K562 (cell line): ENCODE data around the gene TIMP3. TPM values are rescaled to one million over a fixed set of nuclear protein-coding genes. Genes with fewer than 3 reads are reported as not detected.

Experiments used
- ATAC-seq: fragments of 200-7000 bp; cut with Tn5 transposase; 3 replicates; pipeline ENCODE4 v1.9.1; 2020; ENCODE audit warnings: moderate library complexity
- BruUV-seq: library from RNA; stranded (reverse); fragments of 400-500 nt; replicated peaks from 2 replicates; lab custom pipeline; 2021; lab: Mats Ljungman, UMichigan
- CTCF ChIA-PET: fragments of 300-600 bp; formaldehyde crosslinking; extraction: SDS; loops from one replicate; lab custom pipeline; 2021; ENCODE audit warnings: low intra/inter-chr PET ratio; lab: Yijun Ruan, JAX
- POLR2A ChIA-PET: fragments of 300-600, 350-650 bp; sonication (Branson Sonifier 250); formaldehyde crosslinking; extraction: SDS; loops from one replicate; lab custom pipeline; 2021; ENCODE audit warnings: antibody characterized with exemption, inconsistent platforms; lab: Yijun Ruan, JAX
- DNase-seq, 4 experiments: peaks; one replicate each; pipeline versions ENCODE4 v3.0.0 to v3.0.0-alpha.2; 2011 to 2018; ENCODE audit warnings: low spot score in 3 of 4, mixed read lengths in 3 of 4; ENCODE audit errors: extremely low read depth in 1 of 4
- FAIRE-seq: peaks from 2 replicates; lab custom pipeline; 2011; peaks lifted over from hg19 to GRCh38; lab: Jason Lieb, UNC
- H2AFZ ChIP-seq: 2 replicates; pipeline ENCODE4 v1.6.0; 2011; ENCODE audit warnings: low read depth, low read length, control low read depth, inconsistent platforms
- H3K27ac ChIP-seq: fragments of 200-600 bp; 3 replicates; pipeline ENCODE4 v1.8.0; 2011; ENCODE audit warnings: low read depth, mild to moderate bottlenecking, control low read depth, inconsistent platforms, low read length, moderate library complexity, mixed read lengths; ENCODE audit errors: extremely low read depth
- H3K27me3 ChIP-seq, 2 experiments: fragments of 300-600 bp in 1 of 2; 2 replicates in 1 of 2; 3 replicates in 1 of 2; pipeline versions ENCODE4 v1.6.0 to v1.8.0; 2011; ENCODE audit warnings: inconsistent platforms in 2 of 2, low read length in 2 of 2, mild to moderate bottlenecking in 1 of 2, mixed read lengths in 1 of 2, moderate library complexity in 1 of 2; ENCODE audit not compliant: control insufficient read depth in 2 of 2, insufficient read depth in 2 of 2
- H3K36me3 ChIP-seq: fragments of 300-600 bp; 3 replicates; pipeline ENCODE4 v1.8.0; 2011; ENCODE audit warnings: mild to moderate bottlenecking, low read length, inconsistent platforms; ENCODE audit not compliant: control insufficient read depth, insufficient read depth
- H3K4me1 ChIP-seq, 2 experiments: fragments of 200-600 bp in 1 of 2; replicated peaks in 1 of 2; 2 replicates in 1 of 2; 3 replicates in 1 of 2; pipeline versions ENCODE4 v1.5.1 to v1.8.0; 2011; ENCODE audit warnings: inconsistent platforms in 2 of 2, low read length in 2 of 2, mild to moderate bottlenecking in 1 of 2, mixed read lengths in 1 of 2, moderate library complexity in 1 of 2; ENCODE audit not compliant: control insufficient read depth in 2 of 2, insufficient read depth in 2 of 2
- H3K4me2 ChIP-seq: 2 replicates; pipeline ENCODE4 v1.6.1; 2011; ENCODE audit warnings: low read length, control low read depth, inconsistent platforms, mixed read lengths; ENCODE audit not compliant: insufficient read depth
- H3K4me3 ChIP-seq: fragments of 200-600 bp; sonication (generic), shearing (Covaris generic); 2 replicates; pipeline ENCODE4 v1.5.1; 2016; ENCODE audit warnings: control low read depth, inconsistent platforms
- H3K79me2 ChIP-seq: fragments of 200-600 bp; 3 replicates; pipeline ENCODE4 v1.8.0; 2011; ENCODE audit warnings: low read length, inconsistent platforms; ENCODE audit not compliant: control insufficient read depth, insufficient read depth
- H3K9ac ChIP-seq, 2 experiments: 2 replicates each; pipeline versions ENCODE4 v1.6.0 to v1.6.1; 2011; ENCODE audit warnings: low read depth in 2 of 2, low read length in 2 of 2, control low read depth in 1 of 2, inconsistent platforms in 1 of 2, mild to moderate bottlenecking in 1 of 2, mixed read lengths in 1 of 2; ENCODE audit not compliant: insufficient read depth in 1 of 2
- H3K9me1 ChIP-seq: one replicate; pipeline ENCODE4 v1.6.0; 2011; ENCODE audit warnings: inconsistent platforms, mild to moderate bottlenecking, low read length, moderate library complexity; ENCODE audit not compliant: control insufficient read depth, insufficient read depth
- H3K9me3 ChIP-seq: replicated peaks from 2 replicates; pipeline ENCODE4 v1.5.1; 2011; ENCODE audit warnings: low read depth, low read length, inconsistent platforms; ENCODE audit not compliant: control insufficient read depth, insufficient read depth
- H4K20me1 ChIP-seq: replicated peaks from 2 replicates; pipeline ENCODE4 v1.6.1; 2011; ENCODE audit warnings: low read length, inconsistent platforms, mixed read lengths; ENCODE audit not compliant: control insufficient read depth, insufficient read depth
- NFRKB ChIP-seq: fragments of 450-650 bp; IDR thresholded peaks from 2 replicates; pipeline ENCODE4 v1.6.1; 2016; ENCODE audit warnings: low read depth
- TCF7L2 ChIP-seq: fragments of 150-350 bp; IDR thresholded peaks from 2 replicates; pipeline ENCODE4 v1.6.1; 2016; ENCODE audit warnings: low read depth, mild to moderate bottlenecking, low read length, moderate library complexity
- ZBTB34 ChIP-seq: fragments of 250-450 bp; sonication (Bioruptor Pico); IDR thresholded peaks from 2 replicates; pipeline ENCODE4 v1.8.0; 2021; ENCODE audit warnings: mild to moderate bottlenecking, moderate library complexity
- ZBTB49 ChIP-seq: sonication (generic); formaldehyde crosslinking; IDR thresholded peaks from 2 replicates; pipeline ENCODE4 v1.8.0; 2022; ENCODE audit warnings: missing genetic modification reagents, mild to moderate bottlenecking, borderline replicate concordance
- ZNF785 ChIP-seq: fragments of 250-450 bp; sonication (Bioruptor Pico); IDR thresholded peaks from 2 replicates; pipeline ENCODE4 v1.4.0; 2020; ENCODE audit warnings: mild to moderate bottlenecking
- WGBS: fragments of 100-300 bp; shearing (Covaris generic); methylation state at CpG from one replicate; pipeline ENCODE4 v1.1.6; 2016; ENCODE audit warnings: low coverage, mixed read lengths; ENCODE audit not compliant: insufficient coverage; ENCODE audit errors: missing lambda C conversion rate; 5-methylcytosine and 5-hydroxymethylcytosine counted together
- in situ Hi-C: fragments of 300-500 bp; cut with MboI; formaldehyde crosslinking; loops from 4 replicates; pipeline ENCODE4 v1.15.0; 2018; ENCODE audit warnings: inconsistent platforms, mixed read lengths
- intact Hi-C: fragments of 100-400 bp; cut with micrococcal nuclease; formaldehyde crosslinking; loops from 2 replicates; pipeline ENCODE4 v1.14.2; 2022
- polyA plus RNA-seq, 8 experiments: library from polyadenylated mRNA; depleted of rRNA in 4 of 8; stranded (reverse) in 5 of 8; unstranded in 3 of 8; fragments of >200 nt; fragmentation: Nextera tagmentation in 2 of 8; fragmentation: Illumina TruSeq in 1 of 8; extraction: Ambion mirVana in 2 of 8; extraction: Trizol in 1 of 8; gene quantifications; 2 replicates each; pipeline versions ENCODE4 v1.2.1 to v1.2.3, GENCODE V29; 2011 to 2014; ENCODE audit warnings: inconsistent platforms in 1 of 8, missing spikeins in 1 of 8
- total RNA-seq, 7 experiments: library from RNA; depleted of rRNA in 6 of 7; stranded (reverse); fragments of >200 nt in 6 of 7; fragmentation: Illumina TruSeq in 2 of 7; extraction: Trizol in 2 of 7; gene quantifications; 2 replicates each; pipeline versions ENCODE4 v1.2.1 to v1.2.3, GENCODE V29; 2011 to 2021; ENCODE audit warnings: low replicate concordance in 1 of 7

Gene TIMP3
- total and polyA plus RNA-seq, 9 of the 15 experiments (the other 6 are each of a cell fraction or from before 2014, with no cell fraction given), result 0.07 to 0.73 (median 0.18) TPM

GRCh38 chr22:32837803-32838202, 36.3 kb downstream of the TIMP3 start:
- POLR2A ChIA-PET, result no interaction called here
- no peak overlapping the region for H3K27ac ChIP-seq
- intact Hi-C loops (loop anchor here (5.0 kb wide), 1 partner anchor 44 kb away; no protein-coding TSS in a partner anchor), in situ Hi-C loops (loop anchor here (5.0 kb wide), 1 partner anchor 149 kb away; no protein-coding TSS in a partner anchor)
- no peak overlapping the region for H3K4me2 ChIP-seq
- no TSS peak for BruUV-seq
- no peaks in the 10 kb centered on the region for H3K36me3 ChIP-seq
- no peaks in the 10 kb centered on the region for H4K20me1 ChIP-seq
- DNase-seq, result no peak
- no peaks in the 10 kb centered on the region for H3K9me3 ChIP-seq
- H3K4me1 ChIP-seq, result no peaks in the 10 kb centered on the region
- 0 out of 5 replicates have a peak, but pooled peaks cover 0 to 4% of the 10 kb centered on the region in 2 experiments for H3K27me3 ChIP-seq
- CTCF ChIA-PET, result no interaction called here
- no peak overlapping the region for H3K4me3 ChIP-seq
- H3K79me2 ChIP-seq, result no peaks in the 10 kb centered on the region
- no peak for FAIRE-seq
- H2AFZ ChIP-seq, result no peak overlapping the region
- ATAC-seq, result no peak
- WGBS, result 20% methylated on average over 2 of the region's 4 CpGs
- no peaks in the 10 kb centered on the region for H3K9me1 ChIP-seq
- no peak overlapping the region for H3K9ac ChIP-seq
- TF ChIP-seq TCF7L2, result no peak

GRCh38 chr22:32839831-32840584, 38.5 kb downstream of the TIMP3 start:
- Histone ChIP-seq H4K20me1 (no peaks in the 10 kb centered on the region), H3K79me2 (no peaks in the 10 kb centered on the region), H3K4me1 (no peaks in the 10 kb centered on the region), H2AFZ (no peak overlapping the region), H3K9me3 (no peaks in the 10 kb centered on the region), H3K4me2 (no peak overlapping the region), H3K27me3 (0 out of 5 replicates have a peak, but pooled peaks cover 0 to 4% of the 10 kb centered on the region in 2 experiments), H3K9ac (no peak overlapping the region), H3K36me3 (no peaks in the 10 kb centered on the region), H3K27ac (no peak overlapping the region), H3K9me1 (no peaks in the 10 kb centered on the region), H3K4me3 (no peak overlapping the region)
- no TSS peak for BruUV-seq
- in situ Hi-C loops, result loop anchor here (5.0 kb wide), 1 partner anchor 147 kb away; no protein-coding TSS in a partner anchor
- WGBS, result 13% methylated on average over 7 of the region's 14 CpGs
- CTCF ChIA-PET, result no interaction called here
- POLR2A ChIA-PET, result interaction anchor here (0.6 to 0.7 kb wide), 2 partner anchors 10 to 146 kb away, joined by 3 to 5 read pairs; no protein-coding TSS in a partner anchor
- ATAC-seq (no peak), FAIRE-seq (peak; percentile 40), DNase-seq (no peak)
- intact Hi-C loops, result loop anchor here (5.0 kb wide), 1 partner anchor 42 kb away; no protein-coding TSS in a partner anchor
- TF ChIP-seq NFRKB (no peak), ZNF785 (CRISPR knock-in tag) (no peak), ZBTB49 (no peak), ZBTB34 (CRISPR knock-in tag) (no peak)
